Gastrocnemius medialis (tissue), 4 donors: ENCODE data around the gene NDOR1. TPM values are rescaled to one million over a fixed set of nuclear protein-coding genes. Genes with fewer than 3 reads are reported as not detected.
"Not testable (repeated sequence)": the region's sequence is repeated elsewhere in the genome, so short reads cannot be mapped to it uniquely, and the experiment has no call there.

Source experiments
- ATAC-seq, 2 donors: fragments of 150-250 bp; one replicate each; pipeline ENCODE4 v1.9.1; 2016
- DNase-seq, 2 donors: peaks; one replicate each; pipeline ENCODE4 v3.0.0-alpha.2; 2019
- H3K27ac ChIP-seq, 4 donors: fragments of 200-600 bp; sonication (generic); 1 replicate in 1 of 4; 2 replicates in 3 of 4; pipeline ENCODE4 v1.5.1; 2016 to 2018; ENCODE audit warnings: mild to moderate bottlenecking in 2 of 4, moderate library complexity in 1 of 4
- H3K27me3 ChIP-seq, 3 donors: fragments of 200-600 bp; sonication (generic) in 2 of 3; 1 replicate in 1 of 3; 2 replicates in 2 of 3; pipeline versions ENCODE4 v1.5.1 to v1.6.0; 2016 to 2019; ENCODE audit warnings: mild to moderate bottlenecking in 1 of 3, moderate library complexity in 1 of 3
- H3K36me3 ChIP-seq, 2 donors: fragments of 200-600 bp; sonication (generic) in 1 of 2; one replicate each; pipeline ENCODE4 v1.5.1; 2017 to 2018
- H3K4me1 ChIP-seq, 2 donors: fragments of 200-600 bp; sonication (generic) in 1 of 2; one replicate each; pipeline ENCODE4 v1.5.1; 2016 to 2017; ENCODE audit warnings: mild to moderate bottlenecking in 2 of 2
- H3K4me3 ChIP-seq, 4 donors: fragments of 200-600 bp; sonication (generic) in 3 of 4; 1 replicate in 1 of 4; 2 replicates in 3 of 4; pipeline ENCODE4 v1.5.1; 2016 to 2019; ENCODE audit warnings: mild to moderate bottlenecking in 2 of 4
- H3K9me3 ChIP-seq, 3 donors: fragments of 200-600 bp; sonication (generic) in 2 of 3; 1 replicate in 1 of 3; 2 replicates in 2 of 3; pipeline ENCODE4 v1.5.1; 2016 to 2019
- CTCF ChIP-seq, 5 experiments: fragments of 450-650 bp in 3 of 5; fragments of 200-600 bp in 2 of 5; sonication (generic) in 2 of 5; IDR thresholded peaks in 4 of 5; conservative IDR thresholded peaks in 1 of 5; 1 replicate in 4 of 5; 2 replicates in 1 of 5; pipeline ENCODE4 v1.5.1; 2016 to 2019; ENCODE audit warnings: antibody characterized with exemption in 5 of 5, mild to moderate bottlenecking in 3 of 5, moderate library complexity in 3 of 5
- POLR2A ChIP-seq, 2 donors: fragments of 450-650 bp; IDR thresholded peaks; one replicate each; pipeline ENCODE4 v1.6.1; 2017; ENCODE audit warnings: antibody characterized with exemption in 2 of 2, mild to moderate bottlenecking in 2 of 2, moderate library complexity in 2 of 2
- in situ Hi-C, 4 donors: fragments of 200-750 bp; cut with MboI; loops; one replicate each; pipeline versions ENCODE4 v1.15.0 to v1.8.0; 2017; ENCODE audit warnings: low sequenced_read_pairs in 4 of 4
- intact Hi-C: fragments of 100-400 bp; cut with DNase I; formaldehyde crosslinking; loops from one replicate; pipeline ENCODE4 v1.15.1; 2023; ENCODE audit warnings: low total_unique reads
- total RNA-seq, 4 donors: library from RNA; depleted of rRNA; stranded (reverse); fragments of >200 nt; gene quantifications; one replicate each; pipeline versions ENCODE4 v1.1.0 to v1.2.3, GENCODE V29; 2016

The NDOR1 gene
- total RNA-seq, 4 donors from 2014 or later: 2.4 to 5.0 (median 4.1) TPM

- Histone ChIP-seq H3K4me1 (peaks cover 60 to 77% of the 10 kb centered on the region in 2 donors), H3K27me3 (no peaks in the 10 kb centered on the region), H3K9me3 (no peaks in the 10 kb centered on the region), H3K36me3 (peaks cover 0 to 23% of the 10 kb centered on the region in 2 donors), H3K27ac (peak within 1 kb of the TSS; percentile 93 to 98 (median 97)), H3K4me3 (peak within 1 kb of the TSS; percentile 79 to 100 (median 85))
- in situ Hi-C loops: no loop called here
- intact Hi-C loops: loop anchor here (1.0 to 5.0 kb wide), 4 partner anchors 14 to 52 kb away; partner anchors contain the start of genes ANAPC2, NELFB, SSNA1 and TPRN
- TF ChIP-seq CTCF (IDR thresholded peaks at IDR 0.05 in 4 of 5, conservative IDR thresholded peaks at IDR 0.05 in 1 of 5) (peak in 1 of 5 experiments; percentile 19), POLR2A (IDR thresholded peaks at IDR 0.05) (peak; percentile 100)
- DNase-seq (peak; percentile 99 to 100), ATAC-seq (peak; percentile 92 to 94)
Measured at GRCh38 chr9:137240841-137241489, 35.5 kb downstream of the NDOR1 start, which contains the start of gene TUBB4B. Gene TUBB4B, plus strand, starts transcription at chr9:137241287. Its CDS starts 74 bp downstream, at chr9:137241361.

GRCh38 chr9:137241490-137242268 lies 36.2 kb downstream of the NDOR1 start:
- Histone ChIP-seq H3K36me3 (peaks cover 0 to 23% of the 10 kb centered on the region in 2 donors), H3K27ac (peak overlapping the region; percentile 89 to 98 (median 93)), H3K9me3 (no peaks in the 10 kb centered on the region), H3K4me1 (peaks cover 54 to 70% of the 10 kb centered on the region in 2 donors), H3K4me3 (peak overlapping the region; percentile 75 to 100 (median 85)), H3K27me3 (no peaks in the 10 kb centered on the region)
- in situ Hi-C loops: no loop called here
- DNase-seq (peak; percentile 41 to 64), ATAC-seq (peak; percentile 34 to 35)
- intact Hi-C loops: loop anchor here (1.0 to 5.0 kb wide), 4 partner anchors 14 to 53 kb away; partner anchors contain the start of genes ANAPC2, NELFB, SSNA1 and TPRN
- TF ChIP-seq CTCF (IDR thresholded peaks at IDR 0.05 in 4 of 5, conservative IDR thresholded peaks at IDR 0.05 in 1 of 5) (no peak), POLR2A (IDR thresholded peaks at IDR 0.05) (peak in 1 of 2 donors; percentile 62)

- in situ Hi-C loops: no loop called here
- H3K36me3 ChIP-seq: peaks cover 0 to 23% of the 10 kb centered on the region in 2 donors
- no peak for TF ChIP-seq CTCF (IDR thresholded peaks at IDR 0.05 in 4 of 5, conservative IDR thresholded peaks at IDR 0.05 in 1 of 5)
- TF ChIP-seq POLR2A (IDR thresholded peaks at IDR 0.05): no peak
- peak overlapping the region; percentile 75 to 100 (median 85) for H3K4me3 ChIP-seq
- ATAC-seq: no peak
- DNase-seq: no peak
- peak overlapping the region; percentile 89 to 98 (median 93) for H3K27ac ChIP-seq
- no peaks in the 10 kb centered on the region for H3K27me3 ChIP-seq
- H3K9me3 ChIP-seq: no peaks in the 10 kb centered on the region
- intact Hi-C loops: loop anchor here (5.0 kb wide), 1 partner anchor 40 kb away; the partner anchor contains the start of gene TPRN
- peaks cover 53 to 68% of the 10 kb centered on the region in 2 donors for H3K4me1 ChIP-seq
Measured at GRCh38 chr9:137242269-137243203, 37.0 kb downstream of the NDOR1 start.

- H3K27me3 ChIP-seq, H3K4me3 ChIP-seq, H3K9me3 ChIP-seq, in situ Hi-C loops, ATAC-seq, DNase-seq: not testable (repeated sequence)
- Histone ChIP-seq H3K27ac (peak overlapping the region in 2 of 4 donors; percentile 93 to 98), H3K36me3 (peaks cover 0 to 23% of the 10 kb centered on the region in 2 donors), H3K4me1 (peaks cover 53 to 67% of the 10 kb centered on the region in 2 donors)
- intact Hi-C loops: loop anchor here (5.0 kb wide), 1 partner anchor 41 kb away; the partner anchor contains the start of gene TPRN
Measured at GRCh38 chr9:137243266-137243625, 37.7 kb downstream of the NDOR1 start.
